ENCODE measurements around the gene TANGO2. TPM values are rescaled to one million over a fixed set of nuclear protein-coding genes. Genes with fewer than 3 reads are reported as not detected.

The TANGO2 gene
- total RNA-seq, 1 experiment from 2014 or later, result 21.5 TPM

- Histone ChIP-seq H3K36me3 (ENCODE audit: insufficient read depth, low read length, poor library complexity, severe bottlenecking) (no peaks in the 10 kb centered on the region), H3K4me1 (ENCODE audit: insufficient read depth, low read length, poor library complexity, severe bottlenecking) (no peaks in the 10 kb centered on the region), H3K9me3 (ENCODE audit: low read depth, low read length, poor library complexity, severe bottlenecking) (no peaks in the 10 kb centered on the region), H3K27ac (ENCODE audit: low read depth, low read length, poor library complexity, severe bottlenecking) (no peak overlapping the region), H3K27me3 (replicated peaks; ENCODE audit: insufficient read depth, low read depth, low read length, poor library complexity) (no peaks in the 10 kb centered on the region), H3K4me3 (ENCODE audit: low read depth, low read length, poor library complexity, severe bottlenecking) (no peak overlapping the region)
- BruUV-seq (replicated peaks), result no TSS peak
- ChIA-PET CTCF (no interaction called here), POLR2A (ENCODE audit: low non-redundant PET) (no interaction called here)
- DNase-seq (ENCODE audit: low spot score), result no peak
- TF ChIP-seq CTCF (conservative IDR thresholded peaks at IDR 0.05; ENCODE audit: low read depth, low read length) (no peak), EZH2 (IDR thresholded peaks at IDR 0.05; ENCODE audit: borderline replicate concordance, low read depth, low read length, poor library complexity, severe bottlenecking) (no peak)
- intact Hi-C loops (cut with micrococcal nuclease; ENCODE audit: unreplicated experiment), result no loop called here
These were observed 13.2 kb downstream of the TANGO2 start for GRCh38 chr22:20034143-20034542.

- intact Hi-C loops (cut with micrococcal nuclease; ENCODE audit: unreplicated experiment), result no loop called here
- Histone ChIP-seq H3K36me3 (ENCODE audit: insufficient read depth, low read length, poor library complexity, severe bottlenecking) (no peaks in the 10 kb centered on the region), H3K27ac (ENCODE audit: low read depth, low read length, poor library complexity, severe bottlenecking) (no peak overlapping the region), H3K4me1 (ENCODE audit: insufficient read depth, low read length, poor library complexity, severe bottlenecking) (no peaks in the 10 kb centered on the region), H3K4me3 (ENCODE audit: low read depth, low read length, poor library complexity, severe bottlenecking) (no peak overlapping the region), H3K9me3 (ENCODE audit: low read depth, low read length, poor library complexity, severe bottlenecking) (no peaks in the 10 kb centered on the region), H3K27me3 (replicated peaks; ENCODE audit: insufficient read depth, low read depth, low read length, poor library complexity) (no peaks in the 10 kb centered on the region)
- no TSS peak for BruUV-seq (replicated peaks)
- no peak for DNase-seq (ENCODE audit: low spot score)
- TF ChIP-seq EZH2 (IDR thresholded peaks at IDR 0.05; ENCODE audit: borderline replicate concordance, low read depth, low read length, poor library complexity, severe bottlenecking) (no peak), CTCF (conservative IDR thresholded peaks at IDR 0.05; ENCODE audit: low read depth, low read length) (no peak)
- ChIA-PET CTCF (no interaction called here), POLR2A (ENCODE audit: low non-redundant PET) (no interaction called here)
These were observed 14.6 kb downstream of the TANGO2 start for GRCh38 chr22:20035375-20036083.

GRCh38 chr22:20036084-20036482 is 15.2 kb downstream of the TANGO2 start:
- no peaks in the 10 kb centered on the region for H3K4me1 ChIP-seq (ENCODE audit: insufficient read depth, low read length, poor library complexity, severe bottlenecking)
- H3K27ac ChIP-seq (ENCODE audit: low read depth, low read length, poor library complexity, severe bottlenecking), result no peak overlapping the region
- H3K27me3 ChIP-seq (replicated peaks; ENCODE audit: insufficient read depth, low read depth, low read length, poor library complexity), result no peaks in the 10 kb centered on the region
- no peak for TF ChIP-seq EZH2 (IDR thresholded peaks at IDR 0.05; ENCODE audit: borderline replicate concordance, low read depth, low read length, poor library complexity, severe bottlenecking)
- TF ChIP-seq CTCF (conservative IDR thresholded peaks at IDR 0.05; ENCODE audit: low read depth, low read length), result no peak
- H3K4me3 ChIP-seq (ENCODE audit: low read depth, low read length, poor library complexity, severe bottlenecking), result no peak overlapping the region
- ChIA-PET CTCF (no interaction called here), POLR2A (ENCODE audit: low non-redundant PET) (no interaction called here)
- no TSS peak for BruUV-seq (replicated peaks)
- no peak for DNase-seq (ENCODE audit: low spot score)
- no peaks in the 10 kb centered on the region for H3K9me3 ChIP-seq (ENCODE audit: low read depth, low read length, poor library complexity, severe bottlenecking)
- intact Hi-C loops (cut with micrococcal nuclease; ENCODE audit: unreplicated experiment), result no loop called here
- no peaks in the 10 kb centered on the region for H3K36me3 ChIP-seq (ENCODE audit: insufficient read depth, low read length, poor library complexity, severe bottlenecking)

Data from A673 (cell line).